Measurements from ENCODE around the gene PPHLN1.

PPHLN1 gene

GRCh38 chr12:42288544-42288943 is 37.4 kb upstream of the PPHLN1 start:
- H4K91ac ChIP-seq (ENCODE audit: low read depth, low read length, poor library complexity) = no peak overlapping the region
- H3K14ac ChIP-seq (ENCODE audit: low read length) = no peak overlapping the region
- H3K4ac ChIP-seq (ENCODE audit: low read length) = no peak overlapping the region
- no peak overlapping the region for H4K8ac ChIP-seq (ENCODE audit: low read depth, low read length)
- no peaks in the 10 kb centered on the region for H3K36me3 ChIP-seq (replicated peaks in 1 of 2; ENCODE audit: control insufficient read depth in 2 of 2, insufficient read depth in 2 of 2, low read length in 2 of 2)
- H2BK120ac ChIP-seq (ENCODE audit: low read depth, low read length) = no peak overlapping the region
- no peak overlapping the region for H3K4me3 ChIP-seq (ENCODE audit: low read length in 2 of 2)
- H3K27ac ChIP-seq (replicated peaks; ENCODE audit: low read length) = no peak overlapping the region
- H3K23ac ChIP-seq (ENCODE audit: low read depth, low read length, poor library complexity) = no peak overlapping the region
- no CpG with 5 or more reads among the region's 9 CpGs for WGBS, 2 donors (ENCODE audit: extremely low coverage in 2 of 2, insufficient read length in 2 of 2, insufficient replicate concordance in 1 of 2)
- no peaks in the 10 kb centered on the region for H3K9me3 ChIP-seq (replicated peaks in 1 of 2; ENCODE audit: control insufficient read depth in 2 of 2, insufficient read depth in 1 of 2, low read depth in 1 of 2, low read length in 2 of 2)
- H2BK12ac ChIP-seq (ENCODE audit: low read length) = no peak overlapping the region
- peak overlapping the region; percentile 40 for H2AFZ ChIP-seq (ENCODE audit: low read length)
- H2AK5ac ChIP-seq (ENCODE audit: low read depth, low read length) = no peak overlapping the region
- H2BK5ac ChIP-seq (ENCODE audit: low read length) = no peak overlapping the region
- no peaks in the 10 kb centered on the region for H3K4me1 ChIP-seq (ENCODE audit: control insufficient read depth in 2 of 2, insufficient read depth in 1 of 2, low read depth in 1 of 2, low read length in 2 of 2)
- no peak overlapping the region for H3K9ac ChIP-seq (ENCODE audit: low read depth, low read length, poor library complexity)
- H3K79me1 ChIP-seq (ENCODE audit: low read depth, low read length) = no peaks in the 10 kb centered on the region
- no peak overlapping the region for H3K18ac ChIP-seq (ENCODE audit: low read length)
- no peaks in the 10 kb centered on the region for H3K27me3 ChIP-seq (ENCODE audit: control insufficient read depth in 3 of 3, insufficient read depth in 3 of 3, low read depth in 1 of 3, low read length in 3 of 3)
- DNase-seq (ENCODE audit: low spot score) = no peak
- H3K4me2 ChIP-seq (ENCODE audit: insufficient read depth, low read length, poor library complexity, severe bottlenecking) = no peak overlapping the region
- H2BK15ac ChIP-seq (ENCODE audit: low read length) = no peak overlapping the region

DNA sequence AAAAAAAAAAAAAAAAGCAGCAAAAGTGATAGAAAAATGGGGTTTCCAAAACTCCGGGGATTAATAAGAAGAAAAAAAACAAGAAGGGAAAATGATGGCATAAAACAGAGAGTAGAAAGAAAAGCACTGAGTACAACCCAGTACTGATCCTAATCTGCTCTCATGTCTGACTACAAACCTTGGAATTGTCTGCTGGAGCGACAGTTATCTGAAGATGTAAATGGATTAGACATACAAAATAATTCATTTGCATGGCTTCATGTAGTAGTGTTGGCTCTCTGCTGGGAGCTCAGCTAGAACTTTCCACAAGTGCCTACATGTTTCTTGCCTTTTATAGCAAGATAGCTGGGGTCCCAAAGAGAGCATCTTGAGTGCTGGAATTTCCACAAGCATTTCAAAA is 34.3 kb upstream of the PPHLN1 start:
- WGBS, 2 donors (ENCODE audit: extremely low coverage in 2 of 2, insufficient read length in 2 of 2, insufficient replicate concordance in 1 of 2) = no CpG with 5 or more reads among the region's 2 CpGs
- no peak overlapping the region for H3K9ac ChIP-seq (ENCODE audit: low read depth, low read length, poor library complexity)
- H3K9me3 ChIP-seq (replicated peaks in 1 of 2; ENCODE audit: control insufficient read depth in 2 of 2, insufficient read depth in 1 of 2, low read depth in 1 of 2, low read length in 2 of 2) = peaks cover 0 to 2% of the 10 kb centered on the region in 2 donors

DNA sequence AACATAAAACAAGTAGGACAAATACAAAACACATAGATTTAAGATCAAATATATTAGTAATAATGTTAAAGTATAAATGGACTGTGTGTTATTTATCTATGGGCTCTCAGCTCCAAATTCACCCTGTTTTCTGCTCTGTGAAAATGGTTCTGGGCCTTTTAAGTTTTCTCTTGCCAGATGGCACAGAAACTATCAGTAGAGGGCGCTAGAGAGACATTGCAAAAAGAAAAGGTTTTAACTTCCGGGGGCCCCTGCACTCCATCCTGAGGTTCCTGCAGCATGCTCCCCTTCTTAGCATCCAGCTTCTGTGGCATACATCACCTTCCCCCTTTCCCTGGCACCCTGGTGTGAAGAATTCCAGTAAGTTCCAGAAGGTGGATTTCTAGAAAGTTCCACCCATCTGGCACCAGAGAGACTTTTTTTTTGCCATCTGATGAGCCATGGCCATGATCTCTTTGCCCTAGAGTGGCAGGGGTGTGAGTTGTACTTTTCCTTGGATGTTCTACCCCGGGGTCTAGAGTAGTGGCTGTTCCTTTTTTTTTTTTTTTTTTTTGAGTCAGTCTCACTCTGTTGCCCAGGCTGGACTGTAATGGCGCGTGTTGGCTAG is 29.4 kb upstream of the PPHLN1 start:
- Histone ChIP-seq H3K9ac (ENCODE audit: low read depth, low read length, poor library complexity) (no peak overlapping the region), H3K4ac (ENCODE audit: low read length) (no peak overlapping the region), H2BK5ac (ENCODE audit: low read length) (no peak overlapping the region), H3K79me1 (ENCODE audit: low read depth, low read length) (no peaks in the 10 kb centered on the region), H3K9me3 (replicated peaks in 1 of 2; ENCODE audit: control insufficient read depth in 2 of 2, insufficient read depth in 1 of 2, low read depth in 1 of 2, low read length in 2 of 2) (peaks cover 0 to 2% of the 10 kb centered on the region in 2 donors), H3K4me3 (ENCODE audit: low read length in 2 of 2) (no peak overlapping the region), H2AFZ (ENCODE audit: low read length) (no peak overlapping the region), H4K8ac (ENCODE audit: low read depth, low read length) (no peak overlapping the region), H4K91ac (ENCODE audit: low read depth, low read length, poor library complexity) (no peak overlapping the region), H2AK5ac (ENCODE audit: low read depth, low read length) (no peak overlapping the region), H3K14ac (ENCODE audit: low read length) (no peak overlapping the region), H3K4me1 (ENCODE audit: control insufficient read depth in 2 of 2, insufficient read depth in 1 of 2, low read depth in 1 of 2, low read length in 2 of 2) (no peaks in the 10 kb centered on the region), H3K18ac (ENCODE audit: low read length) (no peak overlapping the region), H3K27me3 (ENCODE audit: control insufficient read depth in 3 of 3, insufficient read depth in 3 of 3, low read depth in 1 of 3, low read length in 3 of 3) (no peaks in the 10 kb centered on the region), H3K23ac (ENCODE audit: low read depth, low read length, poor library complexity) (no peak overlapping the region), H3K36me3 (replicated peaks in 1 of 2; ENCODE audit: control insufficient read depth in 2 of 2, insufficient read depth in 2 of 2, low read length in 2 of 2) (no peaks in the 10 kb centered on the region), H3K4me2 (ENCODE audit: insufficient read depth, low read length, poor library complexity, severe bottlenecking) (no peak overlapping the region), H2BK12ac (ENCODE audit: low read length) (no peak overlapping the region), H2BK120ac (ENCODE audit: low read depth, low read length) (no peak overlapping the region), H3K27ac (replicated peaks; ENCODE audit: low read length) (no peak overlapping the region), H2BK15ac (ENCODE audit: low read length) (no peak overlapping the region)
- no CpG with 5 or more reads among the region's 5 CpGs for WGBS, 2 donors (ENCODE audit: extremely low coverage in 2 of 2, insufficient read length in 2 of 2, insufficient replicate concordance in 1 of 2)
- no peak for DNase-seq (ENCODE audit: low spot score)

More for the DNA sequence above, 34.3 kb upstream of the PPHLN1 start:
- Histone ChIP-seq H2BK12ac (ENCODE audit: low read length) (no peak overlapping the region), H2BK120ac (ENCODE audit: low read depth, low read length) (no peak overlapping the region), H2AK5ac (ENCODE audit: low read depth, low read length) (no peak overlapping the region), H2BK5ac (ENCODE audit: low read length) (no peak overlapping the region), H3K23ac (ENCODE audit: low read depth, low read length, poor library complexity) (no peak overlapping the region), H3K36me3 (replicated peaks in 1 of 2; ENCODE audit: control insufficient read depth in 2 of 2, insufficient read depth in 2 of 2, low read length in 2 of 2) (no peaks in the 10 kb centered on the region), H3K79me1 (ENCODE audit: low read depth, low read length) (no peaks in the 10 kb centered on the region), H3K18ac (ENCODE audit: low read length) (no peak overlapping the region), H3K27ac (replicated peaks; ENCODE audit: low read length) (no peak overlapping the region), H2AFZ (ENCODE audit: low read length) (no peak overlapping the region), H3K4me1 (ENCODE audit: control insufficient read depth in 2 of 2, insufficient read depth in 1 of 2, low read depth in 1 of 2, low read length in 2 of 2) (no peaks in the 10 kb centered on the region), H3K4me3 (ENCODE audit: low read length in 2 of 2) (no peak overlapping the region), H2BK15ac (ENCODE audit: low read length) (no peak overlapping the region), H3K4ac (ENCODE audit: low read length) (no peak overlapping the region), H4K8ac (ENCODE audit: low read depth, low read length) (no peak overlapping the region), H3K27me3 (ENCODE audit: control insufficient read depth in 3 of 3, insufficient read depth in 3 of 3, low read depth in 1 of 3, low read length in 3 of 3) (no peaks in the 10 kb centered on the region), H4K91ac (ENCODE audit: low read depth, low read length, poor library complexity) (no peak overlapping the region), H3K14ac (ENCODE audit: low read length) (no peak overlapping the region), H3K4me2 (ENCODE audit: insufficient read depth, low read length, poor library complexity, severe bottlenecking) (no peak overlapping the region)
- DNase-seq (ENCODE audit: low spot score) = no peak

GRCh38 chr12:42298887-42299286 is 27.1 kb upstream of the PPHLN1 start:
- Histone ChIP-seq H3K27me3 (ENCODE audit: control insufficient read depth in 3 of 3, insufficient read depth in 3 of 3, low read depth in 1 of 3, low read length in 3 of 3) (no peaks in the 10 kb centered on the region), H2AK5ac (ENCODE audit: low read depth, low read length) (no peak overlapping the region), H3K4me3 (ENCODE audit: low read length in 2 of 2) (no peak overlapping the region), H3K9me3 (replicated peaks in 1 of 2; ENCODE audit: control insufficient read depth in 2 of 2, insufficient read depth in 1 of 2, low read depth in 1 of 2, low read length in 2 of 2) (peaks cover 0 to 2% of the 10 kb centered on the region in 2 donors), H3K18ac (ENCODE audit: low read length) (no peak overlapping the region), H3K4me2 (ENCODE audit: insufficient read depth, low read length, poor library complexity, severe bottlenecking) (no peak overlapping the region), H2BK5ac (ENCODE audit: low read length) (no peak overlapping the region), H2BK12ac (ENCODE audit: low read length) (no peak overlapping the region), H4K8ac (ENCODE audit: low read depth, low read length) (no peak overlapping the region), H3K23ac (ENCODE audit: low read depth, low read length, poor library complexity) (no peak overlapping the region), H3K36me3 (replicated peaks in 1 of 2; ENCODE audit: control insufficient read depth in 2 of 2, insufficient read depth in 2 of 2, low read length in 2 of 2) (no peaks in the 10 kb centered on the region), H3K4ac (ENCODE audit: low read length) (no peak overlapping the region), H3K27ac (replicated peaks; ENCODE audit: low read length) (no peak overlapping the region), H2BK120ac (ENCODE audit: low read depth, low read length) (no peak overlapping the region), H3K14ac (ENCODE audit: low read length) (no peak overlapping the region), H3K9ac (ENCODE audit: low read depth, low read length, poor library complexity) (no peak overlapping the region), H2AFZ (ENCODE audit: low read length) (no peak overlapping the region), H4K91ac (ENCODE audit: low read depth, low read length, poor library complexity) (no peak overlapping the region), H3K79me1 (ENCODE audit: low read depth, low read length) (no peaks in the 10 kb centered on the region), H3K4me1 (ENCODE audit: control insufficient read depth in 2 of 2, insufficient read depth in 1 of 2, low read depth in 1 of 2, low read length in 2 of 2) (no peaks in the 10 kb centered on the region), H2BK15ac (ENCODE audit: low read length) (no peak overlapping the region)
- no peak for DNase-seq (ENCODE audit: low spot score)
- WGBS, 2 donors (ENCODE audit: extremely low coverage in 2 of 2, insufficient read length in 2 of 2, insufficient replicate concordance in 1 of 2) = no CpG with 5 or more reads among the region's 4 CpGs

Data from neuronal stem cell (in vitro differentiated cells).